ENCODE measurements around the gene PELI2. TPM values are rescaled to one million over a fixed set of nuclear protein-coding genes. Genes with fewer than 3 reads are reported as not detected.

The PELI2 gene
- total RNA-seq, 1 donor from 2014 or later, result 7.8 TPM

DNA sequence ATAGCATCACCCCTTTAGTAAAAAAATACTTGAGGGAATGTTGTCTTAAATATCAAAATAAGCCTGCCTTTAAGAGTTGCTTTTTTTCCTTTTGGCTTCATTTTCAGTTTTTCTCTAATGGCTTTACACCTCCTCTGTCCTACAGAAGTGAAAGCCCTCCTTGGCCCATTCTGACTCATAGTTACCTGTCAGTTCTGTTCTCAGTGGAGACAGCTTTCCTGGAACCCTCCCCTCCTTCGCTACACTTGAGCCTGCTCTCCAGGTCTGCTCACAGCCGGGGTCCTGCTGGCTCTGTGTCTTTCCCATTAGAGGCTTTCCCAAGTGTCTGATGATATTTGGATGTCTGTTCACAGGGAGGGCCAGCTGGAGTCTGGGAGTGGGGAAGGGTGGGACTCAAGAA, 84.0 kb downstream of the PELI2 start:
- no peak for DNase-seq (ENCODE audit: low read depth in 2 of 2)

DNA sequence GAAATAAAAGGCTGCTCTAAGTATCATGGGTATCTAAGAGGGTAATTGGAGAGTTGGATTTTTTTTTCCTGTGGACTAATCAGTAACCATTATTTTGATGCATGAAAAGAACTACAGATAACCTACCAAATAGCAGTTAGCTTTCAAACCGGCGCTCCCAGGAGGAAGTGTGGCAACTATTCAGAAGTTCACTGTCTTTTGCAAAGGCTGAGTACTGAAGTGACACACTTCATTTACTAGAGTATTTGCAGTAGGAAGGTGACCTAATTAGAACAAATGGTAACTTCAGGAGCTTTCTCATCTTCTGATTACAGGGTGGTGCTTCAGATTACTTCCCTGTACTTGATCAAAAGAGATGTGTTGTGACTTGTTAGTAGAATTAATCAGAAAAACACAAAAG, 87.7 kb downstream of the PELI2 start:
- DNase-seq (ENCODE audit: low read depth in 2 of 2), result no peak

- DNase-seq (ENCODE audit: low read depth in 2 of 2), result peak in 1 of 2 donors; percentile 23
Measured at GRCh38 chr14:56206596-56206995, 88.4 kb downstream of the PELI2 start.

- DNase-seq (ENCODE audit: low read depth in 2 of 2), result no peak
Measured at GRCh38 chr14:56207626-56208292, 89.5 kb downstream of the PELI2 start.

DNA sequence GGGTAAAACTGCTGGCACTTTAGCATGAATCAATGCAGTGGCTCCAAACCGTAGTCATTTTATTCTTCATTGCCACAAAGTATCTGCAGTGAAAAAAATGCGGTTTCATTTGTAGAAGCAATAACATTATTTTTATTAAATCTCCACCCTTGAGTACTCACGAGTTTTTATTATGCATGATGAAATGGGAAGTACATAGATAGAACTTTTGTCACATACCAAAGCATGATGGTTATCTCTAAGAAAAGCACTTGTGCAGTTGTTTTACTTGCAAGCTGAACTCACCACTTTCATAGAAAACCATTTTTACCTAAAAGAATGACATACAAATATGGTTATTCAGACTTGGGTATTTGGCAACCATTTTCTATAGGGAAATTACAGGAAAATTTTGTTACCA, 90.3 kb downstream of the PELI2 start:
- DNase-seq (ENCODE audit: low read depth in 2 of 2), result no peak

- DNase-seq (ENCODE audit: low read depth in 2 of 2), result no peak
Measured at GRCh38 chr14:56210571-56210970, 92.4 kb downstream of the PELI2 start.

GRCh38 chr14:56211084-56211483, 92.9 kb downstream of the PELI2 start:
- DNase-seq (ENCODE audit: low read depth in 2 of 2), result no peak

- no peak for DNase-seq (ENCODE audit: low read depth in 2 of 2)
Measured at GRCh38 chr14:56211844-56212243, 93.6 kb downstream of the PELI2 start.

- DNase-seq (ENCODE audit: low read depth in 2 of 2), result no peak
Measured at GRCh38 chr14:56212521-56212920, 94.3 kb downstream of the PELI2 start.

- no peak for DNase-seq (ENCODE audit: low read depth in 2 of 2)
Measured at GRCh38 chr14:56213306-56213705, 95.1 kb downstream of the PELI2 start.

DNA sequence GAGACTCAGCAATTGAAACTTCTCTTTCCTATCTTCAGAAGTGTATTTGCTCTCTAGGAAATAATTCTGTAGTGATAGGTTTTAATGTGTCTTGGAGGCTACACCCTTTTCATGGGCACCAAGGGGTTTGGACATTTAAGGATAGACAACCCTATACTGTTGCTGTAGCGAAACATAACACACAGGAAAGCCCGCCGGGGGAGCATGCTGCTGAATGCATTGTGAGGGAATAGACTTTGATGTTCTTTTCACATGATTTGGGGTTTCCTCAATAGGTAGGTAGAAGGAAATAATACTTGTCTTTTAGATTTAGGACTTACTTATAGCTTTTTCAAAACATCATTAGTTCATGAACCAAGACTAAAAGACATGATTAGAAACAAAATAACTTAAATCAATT, 97.0 kb downstream of the PELI2 start:
- DNase-seq (ENCODE audit: low read depth in 2 of 2), result no peak

- DNase-seq (ENCODE audit: low read depth in 2 of 2), result peak in 1 of 2 donors; percentile 49
Measured at GRCh38 chr14:56216626-56217379, 98.6 kb downstream of the PELI2 start.

DNA sequence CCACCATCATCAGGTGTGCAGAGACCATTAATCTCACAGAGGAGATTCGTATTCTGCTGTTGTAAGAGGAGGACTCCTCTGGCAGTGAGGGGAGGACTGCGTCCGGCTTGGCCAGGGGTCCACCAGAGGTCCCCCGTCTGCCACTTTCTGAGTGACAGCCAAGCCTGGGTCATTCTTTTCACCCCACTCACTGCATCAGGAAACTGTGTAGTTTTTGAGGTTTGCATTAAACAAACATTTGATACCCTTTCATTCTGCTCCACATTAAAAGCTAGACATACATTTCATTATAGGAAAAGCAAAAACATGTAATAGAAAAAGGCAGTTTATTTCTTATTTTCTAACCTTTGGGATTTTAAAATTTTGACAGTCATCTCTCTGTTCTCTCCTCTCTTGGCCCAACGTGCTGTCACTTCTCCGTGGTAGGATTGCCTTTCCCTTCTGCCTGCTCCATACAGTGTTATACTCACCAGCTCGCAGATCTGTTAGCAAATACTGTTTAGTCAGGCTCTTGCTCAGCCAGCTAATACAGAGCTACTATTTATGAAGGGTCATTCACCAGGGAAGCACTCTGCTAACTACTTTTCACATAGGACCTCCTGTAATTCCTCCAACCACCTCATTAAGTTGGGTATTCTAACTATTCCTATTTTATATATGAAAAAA, 99.3 kb downstream of the PELI2 start:
- DNase-seq (ENCODE audit: low read depth in 2 of 2), result no peak

DNA sequence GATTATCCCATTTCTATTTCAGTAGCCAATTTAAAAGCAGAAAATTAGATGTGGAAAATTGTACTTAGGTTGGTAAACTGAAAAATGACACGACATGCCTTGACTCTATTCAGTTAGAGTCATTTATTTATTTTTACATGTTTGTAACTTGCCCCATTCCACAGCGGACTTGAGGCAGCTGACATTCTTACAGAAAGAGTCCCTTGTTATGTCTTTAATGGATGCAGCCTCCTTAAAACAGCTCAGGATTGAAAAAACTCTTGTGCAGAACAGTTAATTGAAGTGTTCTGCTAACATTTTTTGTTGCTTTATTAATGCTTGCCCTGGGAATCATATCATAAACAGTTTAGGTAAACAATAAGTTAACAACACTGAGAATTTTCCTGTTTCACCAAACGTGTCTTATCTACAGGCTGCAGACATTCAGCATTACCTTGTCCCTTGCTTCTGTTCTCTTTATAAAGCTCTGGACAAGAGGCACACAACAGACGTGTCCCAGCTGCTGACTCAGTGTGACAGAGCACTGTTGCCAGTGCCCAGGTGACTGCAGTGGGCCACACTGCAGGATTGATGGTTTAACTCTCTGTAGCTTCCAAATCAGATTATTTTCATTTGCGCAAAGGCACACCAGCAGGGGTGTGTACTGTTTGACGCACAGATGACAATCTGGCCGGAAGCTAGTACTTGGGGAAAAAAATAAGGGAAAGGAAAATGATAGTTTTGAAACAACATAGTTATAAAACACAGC, 101.6 kb downstream of the PELI2 start:
- DNase-seq (ENCODE audit: low read depth in 2 of 2), result no peak

- no peak for DNase-seq (ENCODE audit: low read depth in 2 of 2)
Measured at GRCh38 chr14:56221382-56222128, 103.3 kb downstream of the PELI2 start.

DNA sequence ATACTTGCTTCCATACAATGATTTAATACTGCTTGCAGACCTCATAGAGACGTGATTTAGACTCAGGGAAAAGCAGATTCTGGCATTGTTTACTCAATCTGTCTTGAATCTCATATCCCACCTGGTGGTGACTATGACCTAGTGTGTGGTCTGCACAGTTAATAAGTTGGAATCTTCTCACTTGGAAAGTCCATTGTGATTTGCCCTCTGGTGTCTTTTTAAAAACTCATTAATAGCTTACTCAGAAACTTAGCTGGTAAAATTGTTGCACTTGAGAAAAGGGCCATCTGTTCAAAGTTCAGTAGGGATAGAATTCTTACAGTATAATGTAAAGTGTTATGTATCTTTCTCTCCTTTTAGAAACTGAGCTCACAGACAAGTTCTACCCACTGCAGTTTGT, 106.0 kb downstream of the PELI2 start:
- DNase-seq (ENCODE audit: low read depth in 2 of 2), result no peak

- DNase-seq (ENCODE audit: low read depth in 2 of 2), result no peak
Measured at GRCh38 chr14:56224691-56225681, 106.8 kb downstream of the PELI2 start.

DNA sequence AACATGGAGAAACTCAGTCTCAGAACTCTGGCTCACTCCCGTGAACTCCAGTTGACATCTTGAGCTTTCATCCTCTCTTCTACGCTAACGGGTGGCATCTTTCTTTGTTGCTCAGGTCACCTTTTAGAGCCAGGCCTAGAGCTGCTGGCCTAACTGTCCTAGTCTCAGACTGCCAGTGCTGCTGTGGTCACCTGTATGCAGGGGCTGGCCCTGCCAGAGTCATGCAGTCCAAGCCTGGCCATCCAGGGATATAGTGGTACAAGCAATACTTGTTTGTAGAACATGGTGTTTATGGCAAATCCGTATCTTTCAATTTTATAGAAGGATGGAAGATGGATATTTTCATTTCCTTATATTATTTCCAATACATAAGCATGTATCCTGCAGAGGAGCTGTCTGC, 117.2 kb downstream of the PELI2 start:
- no peak for DNase-seq (ENCODE audit: low read depth in 2 of 2)

- DNase-seq (ENCODE audit: low read depth in 2 of 2), result no peak
Measured at GRCh38 chr14:56237398-56237797, 119.2 kb downstream of the PELI2 start.

GRCh38 chr14:56241461-56241860, 123.2 kb downstream of the PELI2 start:
- DNase-seq (ENCODE audit: low read depth in 2 of 2), result no peak
